BE2C (cell line): ENCODE measurements around the gene IL13.

Experiments used
- DNase-seq: peaks from one replicate; pipeline ENCODE4 v3.0.0-alpha.2; 2020
- H3K27me3 ChIP-seq: fragments of 250-450 bp; sonication (Bioruptor Pico); 2 replicates; pipeline ENCODE4 v1.5.1; 2020; ENCODE audit warnings: mild to moderate bottlenecking
- H3K36me3 ChIP-seq: fragments of 250-450 bp; sonication (Bioruptor Pico); 2 replicates; pipeline ENCODE4 v1.5.1; 2020; ENCODE audit warnings: mild to moderate bottlenecking
- H3K4me1 ChIP-seq: fragments of 250-450 bp; sonication (Bioruptor Pico); 2 replicates; pipeline ENCODE4 v1.5.1; 2020
- H3K4me3 ChIP-seq: 2 replicates; pipeline ENCODE4 v1.5.1; 2011; ENCODE audit warnings: low read depth, low read length
- H3K9me3 ChIP-seq: fragments of 250-450 bp; sonication (Bioruptor Pico); 2 replicates; pipeline ENCODE4 v1.5.1; 2020
- TF ChIP-seq, protein P1 (sequence below): IDR thresholded peaks from 2 replicates; pipeline ENCODE4 v1.5.1; 2012; ENCODE audit warnings: mild to moderate bottlenecking, low read depth, low read length

The IL13 gene

DNA sequence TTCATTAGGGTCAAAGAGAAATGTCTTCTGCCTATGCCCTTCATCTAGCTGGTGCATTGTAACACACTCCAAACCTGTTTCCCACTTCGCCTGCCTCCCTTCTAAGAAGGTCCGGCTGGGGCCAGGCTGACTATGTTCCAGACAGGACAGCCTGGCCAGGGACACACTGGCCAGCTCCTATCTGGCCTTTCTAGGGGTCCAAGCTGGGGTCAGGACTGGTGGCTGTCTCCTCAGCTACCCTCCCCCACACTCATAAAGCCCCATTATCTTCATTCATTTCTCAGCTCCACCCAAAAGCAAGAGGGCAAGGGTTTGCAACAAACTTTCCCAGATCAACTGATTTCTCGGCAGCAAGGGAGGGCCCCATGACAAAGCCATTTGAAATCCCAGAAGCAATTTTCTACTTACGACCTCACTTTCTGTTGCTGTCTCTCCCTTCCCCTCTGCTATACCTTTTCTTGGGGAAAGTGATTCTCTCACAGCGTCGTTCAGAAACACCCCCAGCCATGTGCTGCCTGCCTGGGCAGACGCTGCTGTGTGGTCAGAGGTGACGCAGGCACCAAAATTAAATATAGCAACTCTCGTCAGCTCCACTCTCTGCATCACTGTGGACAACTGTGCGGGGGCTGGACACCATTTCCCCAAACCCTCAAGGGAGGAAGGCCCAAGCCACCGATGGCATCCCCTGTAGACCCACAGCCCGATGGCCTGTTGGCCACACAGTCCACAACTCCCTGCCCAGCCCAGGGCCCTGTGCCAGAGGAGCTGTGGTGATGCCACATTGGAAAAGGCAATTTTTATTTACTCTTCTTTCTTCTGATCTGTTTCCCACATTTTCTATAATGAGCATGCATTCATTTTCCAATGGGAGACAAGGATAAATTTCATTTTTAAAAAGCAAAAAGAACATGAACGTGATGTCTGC lies 6.1 kb downstream of the IL13 start:
- DNase-seq: no peak
- Histone ChIP-seq H3K36me3 (no peaks in the 10 kb centered on the region), H3K27me3 (no peaks in the 10 kb centered on the region), H3K4me1 (peaks cover 2% of the 10 kb centered on the region; the same call in 1 of the 2 replicates), H3K4me3 (no peak overlapping the region), H3K9me3 (no peaks in the 10 kb centered on the region)
- TF ChIP-seq, protein P1, sequence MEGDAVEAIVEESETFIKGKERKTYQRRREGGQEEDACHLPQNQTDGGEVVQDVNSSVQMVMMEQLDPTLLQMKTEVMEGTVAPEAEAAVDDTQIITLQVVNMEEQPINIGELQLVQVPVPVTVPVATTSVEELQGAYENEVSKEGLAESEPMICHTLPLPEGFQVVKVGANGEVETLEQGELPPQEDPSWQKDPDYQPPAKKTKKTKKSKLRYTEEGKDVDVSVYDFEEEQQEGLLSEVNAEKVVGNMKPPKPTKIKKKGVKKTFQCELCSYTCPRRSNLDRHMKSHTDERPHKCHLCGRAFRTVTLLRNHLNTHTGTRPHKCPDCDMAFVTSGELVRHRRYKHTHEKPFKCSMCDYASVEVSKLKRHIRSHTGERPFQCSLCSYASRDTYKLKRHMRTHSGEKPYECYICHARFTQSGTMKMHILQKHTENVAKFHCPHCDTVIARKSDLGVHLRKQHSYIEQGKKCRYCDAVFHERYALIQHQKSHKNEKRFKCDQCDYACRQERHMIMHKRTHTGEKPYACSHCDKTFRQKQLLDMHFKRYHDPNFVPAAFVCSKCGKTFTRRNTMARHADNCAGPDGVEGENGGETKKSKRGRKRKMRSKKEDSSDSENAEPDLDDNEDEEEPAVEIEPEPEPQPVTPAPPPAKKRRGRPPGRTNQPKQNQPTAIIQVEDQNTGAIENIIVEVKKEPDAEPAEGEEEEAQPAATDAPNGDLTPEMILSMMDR: no peak

DNA sequence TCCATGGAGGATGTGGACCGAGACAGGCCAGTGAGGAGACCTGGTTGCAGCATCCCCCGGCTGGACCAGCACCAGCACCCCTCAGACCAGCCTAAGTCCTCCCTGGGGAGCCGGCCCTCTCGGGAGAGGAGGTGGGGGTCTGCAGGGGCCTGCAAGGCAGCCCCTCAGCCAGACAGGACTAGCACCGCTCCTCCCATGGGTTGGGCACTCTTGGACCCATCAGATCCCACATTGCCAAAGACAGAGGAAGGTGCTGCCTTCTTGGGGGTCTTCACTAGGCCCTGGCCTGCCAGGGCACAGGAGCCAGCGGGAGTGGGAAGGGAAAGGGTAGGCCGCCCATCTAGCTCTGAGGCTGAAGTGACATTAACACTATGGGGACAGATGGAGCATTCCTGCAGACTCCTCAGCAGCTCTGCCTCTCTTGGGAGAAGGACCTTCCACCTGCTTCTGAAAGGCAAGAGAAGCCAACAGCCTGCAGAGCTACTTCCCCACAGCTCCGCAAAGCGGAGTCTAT lies 6.8 kb downstream of the IL13 start:
- no peak overlapping the region for H3K4me3 ChIP-seq
- H3K9me3 ChIP-seq: no peaks in the 10 kb centered on the region
- H3K36me3 ChIP-seq: no peaks in the 10 kb centered on the region
- TF ChIP-seq, protein P1: no peak
- peaks cover 2% of the 10 kb centered on the region; the same call in 1 of the 2 replicates for H3K4me1 ChIP-seq
- H3K27me3 ChIP-seq: no peaks in the 10 kb centered on the region
- no peak for DNase-seq

DNA sequence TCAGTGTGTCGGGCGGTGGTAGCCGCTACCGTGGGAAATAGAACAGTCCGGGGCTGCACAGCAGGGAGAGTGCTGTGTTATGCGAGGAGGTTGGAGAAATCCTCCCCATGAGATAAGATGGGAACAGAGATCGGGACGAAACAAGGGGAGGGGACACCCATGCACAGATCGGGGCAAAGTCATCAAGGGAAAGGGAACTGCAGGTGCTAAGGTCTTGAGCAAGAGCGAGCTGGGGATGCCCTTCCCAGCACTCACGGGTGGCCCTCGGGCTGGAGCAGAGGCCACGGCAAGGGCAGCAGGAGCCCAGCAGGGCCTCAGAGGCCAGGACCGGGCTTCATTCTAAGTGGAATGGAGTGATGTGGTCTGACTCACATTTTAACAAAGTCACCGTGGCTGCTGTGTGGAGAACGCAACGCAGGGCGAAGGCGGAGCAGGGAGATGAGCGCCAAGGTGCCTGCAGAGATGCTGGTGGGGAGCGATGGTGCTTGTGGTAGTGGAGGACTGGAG lies 7.7 kb downstream of the IL13 start:
- TF ChIP-seq, protein P1: no peak
- Histone ChIP-seq H3K36me3 (no peaks in the 10 kb centered on the region), H3K4me3 (no peak overlapping the region), H3K4me1 (peaks cover 2% of the 10 kb centered on the region; the same call in 1 of the 2 replicates), H3K27me3 (no peaks in the 10 kb centered on the region), H3K9me3 (no peaks in the 10 kb centered on the region)
- DNase-seq: no peak

DNA sequence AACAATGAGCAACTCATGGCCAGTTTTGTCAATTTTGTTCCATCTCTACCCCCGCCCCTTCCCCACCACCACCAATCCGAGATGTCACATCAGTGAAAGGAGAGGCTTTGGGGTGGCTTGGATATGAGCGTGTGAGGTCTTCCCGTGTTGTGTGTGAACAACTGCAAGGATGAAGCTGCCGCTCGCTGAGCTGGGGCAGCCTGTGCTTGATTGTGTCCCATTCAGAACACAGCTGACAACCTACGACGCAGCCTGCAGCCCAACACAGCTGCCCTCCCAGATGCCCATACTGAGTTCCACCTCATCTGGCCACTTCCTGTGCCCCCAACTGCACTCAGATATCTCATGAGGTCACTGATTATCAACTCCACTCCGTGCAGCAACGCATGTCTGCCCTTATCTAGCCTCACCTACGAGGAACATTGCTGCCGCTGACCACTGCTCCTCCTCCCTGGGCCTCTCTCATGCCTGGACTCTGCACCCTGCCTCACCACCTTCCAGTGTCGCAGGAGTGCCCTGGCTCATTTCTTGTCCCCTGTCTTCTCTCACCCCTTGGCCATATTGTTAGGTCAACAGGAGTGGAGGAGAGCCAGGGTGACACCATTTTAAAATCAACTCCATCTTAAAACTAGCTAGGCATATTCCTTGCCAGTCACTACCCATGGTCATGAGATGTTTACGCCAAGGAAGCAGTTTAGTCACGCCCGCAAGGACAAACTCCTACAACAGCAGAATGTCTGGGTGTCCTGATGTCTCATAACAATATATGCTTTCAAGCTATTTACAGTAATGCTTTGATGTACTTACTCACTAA lies 8.5 kb downstream of the IL13 start:
- TF ChIP-seq, protein P1: no peak
- H3K4me3 ChIP-seq: no peak overlapping the region
- no peaks in the 10 kb centered on the region for H3K36me3 ChIP-seq
- no peaks in the 10 kb centered on the region for H3K9me3 ChIP-seq
- peaks cover 2% of the 10 kb centered on the region; the same call in 1 of the 2 replicates for H3K4me1 ChIP-seq
- no peaks in the 10 kb centered on the region for H3K27me3 ChIP-seq
- no peak for DNase-seq

DNA sequence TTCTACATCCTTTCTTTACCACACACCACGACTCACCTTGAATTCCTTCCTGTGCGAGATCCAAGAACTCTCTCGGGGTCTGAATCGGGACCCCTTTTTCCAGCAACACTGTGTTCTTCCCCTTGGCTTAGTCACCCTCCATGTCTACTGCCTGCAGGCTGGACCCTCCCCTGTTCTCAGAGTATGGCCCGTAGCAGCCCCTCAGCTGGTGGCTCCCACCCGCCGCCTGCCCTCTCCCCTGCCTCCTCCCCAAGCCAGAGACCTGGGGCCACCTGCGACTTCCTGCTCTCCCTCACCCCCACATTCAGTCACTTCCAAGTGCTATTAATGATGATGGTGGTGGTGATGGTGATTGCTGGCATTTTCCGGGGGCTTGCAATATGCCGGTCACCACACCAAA lies 9.3 kb downstream of the IL13 start:
- no peak overlapping the region for H3K4me3 ChIP-seq
- H3K27me3 ChIP-seq: no peaks in the 10 kb centered on the region
- no peaks in the 10 kb centered on the region for H3K36me3 ChIP-seq
- H3K9me3 ChIP-seq: no peaks in the 10 kb centered on the region
- H3K4me1 ChIP-seq: peaks cover 2% of the 10 kb centered on the region; the same call in 1 of the 2 replicates
- no peak for DNase-seq
- TF ChIP-seq, protein P1: no peak
